ENCODE results near the gene NUTM2D.
"Not testable (repeated sequence)": the region's sequence is repeated elsewhere in the genome, so short reads cannot be mapped to it uniquely, and the experiment has no call there.

NUTM2D gene

GRCh38 chr10:87379115-87379514 lies 21.6 kb downstream of the NUTM2D start:
- not testable (repeated sequence) for DNase-seq (ENCODE audit: low read depth, low spot score)

DNA sequence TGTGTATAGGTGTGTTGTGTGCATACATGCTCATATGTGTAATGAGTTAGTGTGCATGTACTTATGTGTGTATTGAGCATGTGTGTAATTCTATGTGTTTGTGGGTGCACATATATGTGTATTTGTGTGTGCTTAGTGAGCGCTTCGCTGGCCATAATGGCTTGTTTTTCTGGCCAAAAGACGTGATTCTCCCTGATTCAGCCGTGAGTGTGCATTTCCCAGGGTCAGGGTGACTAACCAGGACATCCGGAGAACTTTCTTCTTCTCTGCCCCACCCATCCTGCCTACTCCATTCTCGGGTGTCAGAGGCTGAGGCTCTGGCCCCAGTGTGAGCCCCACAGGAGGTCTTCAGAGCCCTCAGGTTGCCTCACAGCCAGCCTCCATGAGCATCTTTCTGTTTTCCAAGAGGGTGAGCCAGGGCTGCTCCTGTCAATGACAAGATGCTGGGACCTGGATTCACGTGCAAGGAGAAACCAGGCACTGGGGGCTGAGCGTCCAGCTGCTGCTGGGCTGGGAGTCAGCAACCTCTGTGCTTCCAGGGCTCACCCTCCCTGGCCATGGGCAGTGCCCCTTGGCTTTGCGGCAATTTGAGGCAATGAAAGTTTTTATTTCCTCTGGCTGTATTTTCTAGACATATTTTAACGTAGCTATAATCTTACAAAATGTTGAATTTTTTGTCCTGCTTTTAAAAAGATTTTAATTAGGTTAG lies 25.8 kb downstream of the NUTM2D start:
- not testable (repeated sequence) for DNase-seq (ENCODE audit: low read depth, low spot score)

GRCh38 chr10:87384283-87384682 lies 26.7 kb downstream of the NUTM2D start:
- not testable (repeated sequence) for DNase-seq (ENCODE audit: low read depth, low spot score)

- DNase-seq (ENCODE audit: low read depth, low spot score), result not testable (repeated sequence)
Observed at GRCh38 chr10:87385762-87386360, 28.3 kb downstream of the NUTM2D start.

GRCh38 chr10:87391360-87391759 lies 33.8 kb downstream of the NUTM2D start:
- not testable (repeated sequence) for DNase-seq (ENCODE audit: low read depth, low spot score)

DNA sequence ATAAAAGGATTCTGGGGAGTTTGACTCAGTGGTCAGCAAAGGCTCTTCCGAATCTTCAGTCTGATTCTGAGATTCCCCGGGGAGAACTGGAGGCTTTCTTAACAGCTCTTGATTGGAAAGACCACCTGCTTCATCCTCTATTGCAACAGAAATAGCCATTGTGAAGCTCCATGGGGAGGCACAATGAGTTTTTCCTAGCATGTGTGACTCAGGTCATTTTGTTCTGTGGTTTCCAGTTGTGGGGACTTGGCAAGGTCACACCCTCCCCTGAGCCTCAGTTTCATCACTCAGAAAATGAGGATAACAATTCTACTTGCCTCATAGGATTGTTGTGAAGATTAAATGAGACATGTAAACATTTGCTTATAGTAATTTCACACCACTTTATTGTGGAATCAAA lies 38.7 kb downstream of the NUTM2D start:
- not testable (repeated sequence) for DNase-seq (ENCODE audit: low read depth, low spot score)

GRCh38 chr10:87398436-87398835 lies 40.9 kb downstream of the NUTM2D start:
- not testable (repeated sequence) for DNase-seq (ENCODE audit: low read depth, low spot score)

DNA sequence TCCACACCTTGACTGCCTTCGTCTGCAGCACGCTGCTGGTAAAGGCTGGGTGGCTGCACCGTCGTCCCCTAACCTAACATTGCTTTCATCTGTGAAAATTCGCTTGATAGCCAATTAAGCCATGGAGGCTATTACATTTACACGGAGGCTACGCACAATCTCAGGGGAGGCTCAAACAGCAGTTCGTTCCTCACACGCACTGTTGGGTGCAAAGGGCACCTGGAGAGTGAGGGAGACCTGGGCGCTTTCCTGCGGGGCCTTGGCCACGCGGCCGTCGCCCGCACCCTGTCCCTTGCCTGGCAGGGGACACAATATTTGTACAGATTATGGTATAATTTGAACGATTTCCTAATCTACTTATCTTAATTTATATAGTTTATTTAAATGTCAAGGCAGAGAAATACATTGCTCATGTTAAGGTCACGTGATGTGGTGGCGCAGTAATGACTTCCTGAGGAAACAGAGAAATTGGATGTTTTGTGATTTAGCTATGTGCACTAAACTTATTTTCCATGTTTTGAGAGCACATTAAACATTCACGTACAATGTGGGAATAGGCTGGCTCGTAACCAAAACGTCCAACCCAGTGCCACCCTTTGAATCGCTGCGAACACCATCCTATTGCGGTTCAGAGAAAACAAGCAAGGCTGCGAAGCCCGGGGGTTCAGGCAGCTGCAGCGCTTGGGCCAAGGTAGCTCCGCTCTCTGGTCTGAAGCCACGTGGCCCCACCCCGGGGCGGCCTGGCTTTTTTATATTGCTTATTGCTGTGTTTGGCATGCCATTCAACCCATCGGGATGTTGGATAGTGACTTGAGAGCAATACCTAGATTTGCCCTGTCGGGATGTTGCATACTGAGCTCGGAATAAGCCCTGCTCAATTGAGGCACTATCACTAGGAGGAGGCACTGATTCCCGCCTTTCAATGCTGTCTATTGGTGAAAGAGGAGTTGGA lies 50.2 kb downstream of the NUTM2D start:
- DNase-seq (ENCODE audit: low read depth, low spot score), result not testable (repeated sequence)

GRCh38 chr10:87413921-87414320 lies 56.4 kb downstream of the NUTM2D start:
- not testable (repeated sequence) for DNase-seq (ENCODE audit: low read depth, low spot score)

All from activated CD4-positive, CD25-positive, alpha-beta regulatory T cell treated with anti-CD3 and anti-CD28 coated beads, Interleukin-2, amount 50 U/mL, for 16 hours (primary cell).